DMS53 treated with DMSO at 0.1 percent for 48 hours (cell line): ENCODE measurements around the gene ATF7IP2.
"Not testable (repeated sequence)": the region's sequence is repeated elsewhere in the genome, so short reads cannot be mapped to it uniquely, and the experiment has no call there.

Experiments used
- DNase-seq: peaks from one replicate; lab custom pipeline; 2025; ENCODE audit not compliant: unreplicated experiment; lab: John Stamatoyannopoulos, UW

The ATF7IP2 gene

GRCh38 chr16:10376229-10376628, 9.6 kb upstream of the ATF7IP2 start:
- no peak for DNase-seq

GRCh38 chr16:10383626-10384025, 2.2 kb upstream of the ATF7IP2 start:
- no peak for DNase-seq

DNA sequence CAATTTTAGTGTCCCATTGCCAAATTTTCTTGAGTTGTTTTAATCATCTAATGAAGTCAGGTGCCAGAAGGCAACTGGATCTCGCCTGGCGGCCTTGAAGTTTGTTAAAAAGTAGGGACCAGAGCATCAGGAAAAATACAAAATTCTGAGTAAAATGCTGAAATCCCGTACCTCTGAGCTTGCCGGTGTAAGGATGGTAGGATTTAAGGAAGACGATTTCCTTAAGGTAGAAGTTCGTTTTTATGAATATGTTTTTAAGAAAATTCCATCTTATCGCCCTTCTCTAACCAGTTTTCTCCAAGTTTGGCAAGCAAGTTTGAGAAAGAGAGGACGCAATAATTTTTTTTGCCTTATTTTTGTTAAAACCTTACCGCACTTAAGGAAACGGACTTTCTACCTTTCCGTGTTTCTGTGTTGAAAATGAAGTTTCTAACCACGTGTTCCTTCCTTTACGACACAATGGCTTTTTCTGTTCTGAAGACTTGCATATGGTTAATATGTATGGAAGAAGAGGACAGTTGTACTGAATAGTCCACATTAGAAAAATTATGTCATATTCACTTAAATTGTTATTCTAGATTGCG, 748 bp downstream of the ATF7IP2 start:
- DNase-seq: no peak

GRCh38 chr16:10387188-10387617, 1.3 kb downstream of the ATF7IP2 start:
- no peak for DNase-seq

DNA sequence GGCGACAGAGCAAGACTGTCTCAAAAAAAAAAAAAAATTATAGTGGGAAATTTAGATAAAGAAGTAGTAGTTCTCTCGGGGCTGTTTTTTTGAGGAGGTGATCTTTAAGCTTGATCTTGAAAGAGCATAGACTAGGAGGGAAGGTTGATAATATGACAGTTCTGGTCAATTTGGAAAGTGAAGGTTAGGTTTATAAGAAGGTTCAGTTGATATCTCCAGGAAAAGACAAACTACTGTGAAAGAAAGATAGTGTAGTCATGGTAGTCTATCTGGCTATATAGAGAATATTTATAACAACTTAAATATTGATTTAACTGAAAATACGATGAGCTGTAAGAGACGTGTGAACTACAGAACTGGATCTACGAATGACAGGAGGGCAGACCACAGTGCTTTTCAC, 3.1 kb downstream of the ATF7IP2 start:
- no peak for DNase-seq

DNA sequence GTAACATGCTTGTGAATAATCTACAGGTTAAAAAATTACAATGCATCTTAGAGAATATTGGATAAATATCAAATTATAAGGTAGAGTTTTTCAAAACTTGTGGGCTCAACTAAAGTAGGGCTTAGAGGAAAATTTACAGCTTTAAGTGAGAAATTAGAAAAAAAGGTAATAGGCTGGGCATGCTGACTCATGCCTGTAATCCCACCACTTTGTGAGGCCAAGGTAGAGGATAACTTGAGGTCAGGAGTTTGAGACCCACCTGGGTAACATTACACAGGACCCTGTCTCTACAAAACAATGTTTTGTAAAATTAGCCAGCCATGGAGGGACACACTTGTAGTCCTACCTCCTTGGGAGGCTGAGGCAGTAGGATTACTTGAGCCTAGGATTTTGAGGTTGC, 4.5 kb downstream of the ATF7IP2 start:
- DNase-seq: no peak

GRCh38 chr16:10390867-10391266, 5.0 kb downstream of the ATF7IP2 start:
- no peak for DNase-seq

DNA sequence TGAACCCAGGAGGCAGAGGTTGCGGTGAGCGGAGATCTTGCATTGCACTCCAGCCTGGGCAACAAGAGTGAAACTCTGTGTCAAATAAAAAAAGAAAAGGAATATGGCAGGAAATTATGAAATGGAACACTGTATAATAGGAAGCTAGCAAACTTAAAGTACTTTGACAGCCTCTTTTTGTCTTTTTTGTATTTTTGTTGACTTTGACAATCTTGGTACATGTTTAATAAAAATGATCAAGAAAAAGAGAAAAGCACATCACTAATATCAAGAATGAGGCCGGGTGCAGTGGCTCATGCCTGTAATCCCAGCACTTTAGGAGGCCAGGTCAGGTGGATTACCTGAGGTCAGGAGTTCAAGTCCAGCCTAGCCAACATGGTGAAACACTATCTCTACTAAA, 5.5 kb downstream of the ATF7IP2 start:
- DNase-seq: no peak

DNA sequence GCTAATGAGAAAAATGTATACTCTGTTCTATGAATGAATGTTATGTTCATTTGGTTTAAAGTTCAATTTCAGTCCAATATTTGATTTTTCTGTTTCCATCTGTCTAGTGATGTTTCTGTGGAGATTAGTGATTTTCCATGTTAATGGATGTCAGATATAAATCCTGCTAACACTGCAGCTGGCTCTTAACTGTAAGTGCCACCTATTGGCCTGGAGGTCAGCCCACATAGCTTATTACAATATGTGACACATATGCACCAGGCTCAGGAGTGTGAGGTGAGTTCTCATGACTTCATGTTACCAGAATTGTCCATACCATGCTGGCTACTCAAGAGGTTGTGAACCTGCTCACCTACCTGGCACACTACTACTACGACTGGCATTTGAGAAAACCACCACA, 17.1 kb downstream of the ATF7IP2 start:
- no peak for DNase-seq

DNA sequence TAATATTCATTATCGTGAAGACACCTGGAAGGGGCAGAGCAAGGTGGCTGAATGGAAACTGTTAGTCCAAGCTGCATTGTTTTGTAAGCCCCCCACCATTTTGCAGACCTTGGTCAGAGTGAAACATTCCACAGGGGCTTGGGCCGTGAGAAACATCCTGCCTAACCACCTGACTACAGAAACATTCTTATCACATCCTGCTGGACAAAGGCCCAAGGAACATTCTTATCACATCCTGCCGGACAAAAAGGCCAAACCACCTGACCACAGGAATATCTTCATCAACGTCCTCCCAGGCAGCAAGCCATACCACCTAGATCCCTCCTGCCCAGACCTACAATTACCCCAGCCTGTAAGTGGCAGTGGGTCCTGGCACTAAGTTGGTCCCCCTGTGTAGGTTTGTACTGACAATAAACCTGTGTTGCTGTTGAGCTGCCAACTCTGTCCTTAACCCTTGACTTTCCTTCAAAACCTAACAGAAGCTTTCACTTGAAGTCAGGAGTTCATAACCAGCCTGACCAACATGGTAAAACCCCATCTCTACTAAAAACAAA, 19.6 kb downstream of the ATF7IP2 start:
- no peak for DNase-seq

- no peak for DNase-seq
These were observed 23.0 kb downstream of the ATF7IP2 start for GRCh38 chr16:10408824-10409381.

- not testable (repeated sequence) for DNase-seq
These were observed 23.9 kb downstream of the ATF7IP2 start for GRCh38 chr16:10409713-10410112.

GRCh38 chr16:10410469-10410868, 24.6 kb downstream of the ATF7IP2 start:
- DNase-seq: no peak

- DNase-seq: no peak
These were observed 27.2 kb downstream of the ATF7IP2 start for GRCh38 chr16:10412935-10413601.

GRCh38 chr16:10418204-10418603, 32.3 kb downstream of the ATF7IP2 start:
- not testable (repeated sequence) for DNase-seq

- DNase-seq: no peak
These were observed 33.8 kb downstream of the ATF7IP2 start for GRCh38 chr16:10419701-10420100.

- DNase-seq: no peak
These were observed 35.7 kb downstream of the ATF7IP2 start for GRCh38 chr16:10421596-10421995.

DNA sequence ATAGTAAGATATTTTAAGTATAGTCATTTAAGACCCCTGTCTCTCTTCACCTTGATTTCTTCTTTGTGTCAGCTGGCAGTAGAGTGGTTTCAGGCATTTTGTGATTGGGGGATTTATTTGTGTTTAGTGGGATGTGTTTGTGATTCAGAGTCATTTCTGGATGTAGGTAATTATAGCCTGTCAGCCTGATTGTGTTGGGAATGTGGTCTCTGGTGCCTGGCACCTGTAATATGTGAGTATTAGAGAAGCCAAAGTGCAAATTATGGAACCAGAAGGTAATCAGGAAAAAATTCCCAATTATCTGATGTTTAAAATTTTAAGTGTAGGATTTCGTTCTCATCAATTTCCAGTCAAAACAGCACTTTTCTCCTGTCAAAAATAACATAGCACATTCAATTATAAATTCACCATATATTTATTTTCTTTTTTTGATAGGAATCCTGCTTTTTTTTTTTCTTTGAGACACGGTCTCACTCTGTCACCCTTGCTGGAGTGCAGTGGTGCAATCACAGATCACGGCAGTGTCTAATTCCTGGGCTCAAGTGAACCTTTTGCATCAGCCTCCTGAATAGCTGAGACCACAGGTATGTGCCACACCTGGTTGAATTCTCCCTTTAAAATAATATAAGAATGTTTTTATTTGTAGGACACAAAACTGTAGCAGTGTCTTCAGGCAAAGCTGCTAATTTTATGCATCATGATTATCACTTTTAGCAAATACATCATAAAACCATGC, 42.7 kb downstream of the ATF7IP2 start:
- no peak for DNase-seq

- DNase-seq: not testable (repeated sequence)
These were observed 43.6 kb downstream of the ATF7IP2 start for GRCh38 chr16:10429299-10429969.

- no peak for DNase-seq
These were observed 55.9 kb downstream of the ATF7IP2 start for GRCh38 chr16:10441726-10442125.

GRCh38 chr16:10447289-10447688, 61.4 kb downstream of the ATF7IP2 start:
- DNase-seq: no peak
